ENCODE measurements around the gene SCN5A.

The SCN5A gene

GRCh38 chr3:38582316-38582715, 67.2 kb downstream of the SCN5A start:
- no peak overlapping the region for H3K27ac ChIP-seq (ENCODE audit: low read depth, low read length)
- H3K4me1 ChIP-seq (ENCODE audit: control insufficient read depth, low read depth, low read length): no peaks in the 10 kb centered on the region
- no peak overlapping the region for H4K5ac ChIP-seq (ENCODE audit: low read length)
- no peak overlapping the region for H2BK15ac ChIP-seq (replicated peaks; ENCODE audit: low read depth)
- no CpG with 5 or more reads among the region's 6 CpGs for WGBS (ENCODE audit: extremely low coverage, insufficient coverage, low lambda C conversion rate)
- no peak overlapping the region for H3K4ac ChIP-seq (ENCODE audit: low read depth, low read length)
- H3K79me2 ChIP-seq (ENCODE audit: control insufficient read depth, insufficient read depth, low read length): no peaks in the 10 kb centered on the region
- no peak overlapping the region for H3K4me3 ChIP-seq (ENCODE audit: low read length)
- H3K4me2 ChIP-seq (ENCODE audit: low read length): no peak overlapping the region
- H2AK5ac ChIP-seq (ENCODE audit: low read length): no peak overlapping the region
- no peaks in the 10 kb centered on the region for H3K79me1 ChIP-seq (ENCODE audit: low read length)
- H3K36me3 ChIP-seq (ENCODE audit: control insufficient read depth, insufficient read depth, low read length): no peaks in the 10 kb centered on the region
- H3K56ac ChIP-seq (ENCODE audit: low read length): no peak overlapping the region
- no peaks in the 10 kb centered on the region for H3K27me3 ChIP-seq (ENCODE audit: insufficient read depth, low read length, poor library complexity)
- H2BK5ac ChIP-seq (ENCODE audit: low read length): no peak overlapping the region
- no peak overlapping the region for H2BK120ac ChIP-seq (ENCODE audit: low read depth, low read length)
- no peak for DNase-seq
- no peak overlapping the region for H4K8ac ChIP-seq (ENCODE audit: low read depth, low read length)
- H3K18ac ChIP-seq (ENCODE audit: low read length): no peak overlapping the region
- H3K9ac ChIP-seq (ENCODE audit: low read length): no peak overlapping the region
- no peak overlapping the region for H3K23ac ChIP-seq (ENCODE audit: low read length)

- no peak overlapping the region for H4K8ac ChIP-seq (ENCODE audit: low read depth, low read length)
- H3K79me2 ChIP-seq (ENCODE audit: control insufficient read depth, insufficient read depth, low read length): no peaks in the 10 kb centered on the region
- H3K27ac ChIP-seq (ENCODE audit: low read depth, low read length): no peak overlapping the region
- no peak overlapping the region for H2BK120ac ChIP-seq (ENCODE audit: low read depth, low read length)
- H2BK5ac ChIP-seq (ENCODE audit: low read length): no peak overlapping the region
- no peaks in the 10 kb centered on the region for H3K79me1 ChIP-seq (ENCODE audit: low read length)
- no peak for DNase-seq
- H3K27me3 ChIP-seq (ENCODE audit: insufficient read depth, low read length, poor library complexity): no peaks in the 10 kb centered on the region
- H3K36me3 ChIP-seq (ENCODE audit: control insufficient read depth, insufficient read depth, low read length): no peaks in the 10 kb centered on the region
- H3K23ac ChIP-seq (ENCODE audit: low read length): no peak overlapping the region
- no peak overlapping the region for H3K4ac ChIP-seq (ENCODE audit: low read depth, low read length)
- H3K4me3 ChIP-seq (ENCODE audit: low read length): no peak overlapping the region
- no peak overlapping the region for H2BK15ac ChIP-seq (replicated peaks; ENCODE audit: low read depth)
- WGBS (ENCODE audit: extremely low coverage, insufficient coverage, low lambda C conversion rate): no CpG with 5 or more reads among the region's 2 CpGs
- no peak overlapping the region for H4K5ac ChIP-seq (ENCODE audit: low read length)
- H3K56ac ChIP-seq (ENCODE audit: low read length): no peak overlapping the region
- no peak overlapping the region for H3K4me2 ChIP-seq (ENCODE audit: low read length)
- no peak overlapping the region for H3K9ac ChIP-seq (ENCODE audit: low read length)
- no peak overlapping the region for H3K18ac ChIP-seq (ENCODE audit: low read length)
- no peak overlapping the region for H2AK5ac ChIP-seq (ENCODE audit: low read length)
- H3K4me1 ChIP-seq (ENCODE audit: control insufficient read depth, low read depth, low read length): no peaks in the 10 kb centered on the region
These were observed 67.7 kb downstream of the SCN5A start for GRCh38 chr3:38581774-38582173.

DNA sequence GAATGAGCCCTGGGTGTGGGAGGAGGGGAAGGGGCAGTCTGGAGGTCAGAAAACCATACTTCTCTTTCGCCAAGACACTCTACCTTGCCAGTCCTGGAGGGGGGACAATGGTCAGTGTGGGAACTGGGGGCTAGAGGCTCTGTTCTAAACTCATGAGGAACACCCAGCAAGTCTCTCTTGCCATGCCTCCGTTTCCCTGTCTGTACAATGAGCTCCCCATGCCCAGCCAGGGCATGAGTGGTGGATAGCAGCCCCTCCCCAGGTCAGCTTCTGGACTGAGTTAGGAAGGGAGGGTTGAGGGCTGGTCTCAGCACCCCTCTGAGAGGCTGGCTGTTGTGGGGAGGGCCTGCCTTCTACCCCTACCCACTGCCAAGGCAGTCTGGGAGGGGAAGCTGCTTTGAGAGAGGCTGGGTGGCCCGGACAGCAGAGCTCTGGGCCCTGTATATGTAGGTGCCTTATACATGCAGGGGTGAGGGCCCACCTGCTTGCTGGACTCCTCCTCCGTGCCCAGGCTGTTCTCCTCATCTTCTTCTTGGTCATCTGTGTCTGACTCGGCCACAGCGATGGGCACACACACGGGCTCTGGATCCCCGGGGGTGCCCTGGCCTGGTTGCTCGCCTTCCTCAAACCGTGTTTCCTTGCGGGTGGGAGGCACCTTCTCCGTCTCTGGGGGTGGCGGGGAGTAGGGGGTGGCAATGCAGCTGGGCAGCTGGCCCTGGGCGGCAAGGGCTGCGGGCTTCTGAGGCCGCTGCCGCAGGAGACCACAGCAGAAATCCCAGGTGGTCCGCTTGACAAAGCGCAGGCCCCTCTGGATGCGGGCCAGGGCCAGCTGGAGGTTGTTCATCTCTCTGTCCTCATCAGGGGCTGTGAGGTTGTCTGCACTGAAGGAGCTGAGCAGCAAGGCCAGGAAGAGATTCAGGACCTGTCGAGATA, 68.8 kb downstream of the SCN5A start:
- no CpG with 5 or more reads among the region's 21 CpGs for WGBS (ENCODE audit: extremely low coverage, insufficient coverage, low lambda C conversion rate)
- H3K79me2 ChIP-seq (ENCODE audit: control insufficient read depth, insufficient read depth, low read length): no peaks in the 10 kb centered on the region
- H3K4ac ChIP-seq (ENCODE audit: low read depth, low read length): no peak overlapping the region
- H3K9ac ChIP-seq (ENCODE audit: low read length): no peak overlapping the region
- H3K18ac ChIP-seq (ENCODE audit: low read length): no peak overlapping the region
- no peak overlapping the region for H2BK15ac ChIP-seq (replicated peaks; ENCODE audit: low read depth)
- no peak overlapping the region for H3K27ac ChIP-seq (ENCODE audit: low read depth, low read length)
- no peak overlapping the region for H4K8ac ChIP-seq (ENCODE audit: low read depth, low read length)
- H3K4me2 ChIP-seq (ENCODE audit: low read length): no peak overlapping the region
- H4K5ac ChIP-seq (ENCODE audit: low read length): no peak overlapping the region
- H3K79me1 ChIP-seq (ENCODE audit: low read length): no peaks in the 10 kb centered on the region
- H3K23ac ChIP-seq (ENCODE audit: low read length): no peak overlapping the region
- H3K36me3 ChIP-seq (ENCODE audit: control insufficient read depth, insufficient read depth, low read length): no peaks in the 10 kb centered on the region
- H2BK120ac ChIP-seq (ENCODE audit: low read depth, low read length): no peak overlapping the region
- no peak overlapping the region for H3K4me3 ChIP-seq (ENCODE audit: low read length)
- no peaks in the 10 kb centered on the region for H3K4me1 ChIP-seq (ENCODE audit: control insufficient read depth, low read depth, low read length)
- H2BK5ac ChIP-seq (ENCODE audit: low read length): no peak overlapping the region
- no peak for DNase-seq
- H2AK5ac ChIP-seq (ENCODE audit: low read length): no peak overlapping the region
- H3K56ac ChIP-seq (ENCODE audit: low read length): no peak overlapping the region
- H3K27me3 ChIP-seq (ENCODE audit: insufficient read depth, low read length, poor library complexity): no peaks in the 10 kb centered on the region

GRCh38 chr3:38579551-38580449, 69.7 kb downstream of the SCN5A start:
- no peak overlapping the region for H3K27ac ChIP-seq (ENCODE audit: low read depth, low read length)
- no CpG with 5 or more reads among the region's 14 CpGs for WGBS (ENCODE audit: extremely low coverage, insufficient coverage, low lambda C conversion rate)
- peak; percentile 76 for DNase-seq

GRCh38 chr3:38579141-38579540, 70.3 kb downstream of the SCN5A start:
- H3K27me3 ChIP-seq (ENCODE audit: insufficient read depth, low read length, poor library complexity): no peaks in the 10 kb centered on the region
- no peak overlapping the region for H4K5ac ChIP-seq (ENCODE audit: low read length)
- DNase-seq: peak; percentile 71
- H3K23ac ChIP-seq (ENCODE audit: low read length): no peak overlapping the region
- no peaks in the 10 kb centered on the region for H3K36me3 ChIP-seq (ENCODE audit: control insufficient read depth, insufficient read depth, low read length)
- H3K27ac ChIP-seq (ENCODE audit: low read depth, low read length): no peak overlapping the region
- no peak overlapping the region for H3K4me3 ChIP-seq (ENCODE audit: low read length)
- H2AK5ac ChIP-seq (ENCODE audit: low read length): no peak overlapping the region
- H3K18ac ChIP-seq (ENCODE audit: low read length): no peak overlapping the region
- no peak overlapping the region for H2BK15ac ChIP-seq (replicated peaks; ENCODE audit: low read depth)
- no peak overlapping the region for H3K4me2 ChIP-seq (ENCODE audit: low read length)
- WGBS (ENCODE audit: extremely low coverage, insufficient coverage, low lambda C conversion rate): no CpG with 5 or more reads among the region's 12 CpGs
- H3K9ac ChIP-seq (ENCODE audit: low read length): no peak overlapping the region
- no peak overlapping the region for H2BK5ac ChIP-seq (ENCODE audit: low read length)
- no peak overlapping the region for H3K4ac ChIP-seq (ENCODE audit: low read depth, low read length)
- H3K79me2 ChIP-seq (ENCODE audit: control insufficient read depth, insufficient read depth, low read length): no peaks in the 10 kb centered on the region
- H3K56ac ChIP-seq (ENCODE audit: low read length): no peak overlapping the region
- no peaks in the 10 kb centered on the region for H3K4me1 ChIP-seq (ENCODE audit: control insufficient read depth, low read depth, low read length)
- no peak overlapping the region for H4K8ac ChIP-seq (ENCODE audit: low read depth, low read length)
- H2BK120ac ChIP-seq (ENCODE audit: low read depth, low read length): no peak overlapping the region
- no peaks in the 10 kb centered on the region for H3K79me1 ChIP-seq (ENCODE audit: low read length)

More at GRCh38 chr3:38579551-38580449, 69.7 kb downstream of the SCN5A start:
- no peak overlapping the region for H3K18ac ChIP-seq (ENCODE audit: low read length)
- H2BK5ac ChIP-seq (ENCODE audit: low read length): no peak overlapping the region
- no peak overlapping the region for H3K56ac ChIP-seq (ENCODE audit: low read length)
- H3K79me1 ChIP-seq (ENCODE audit: low read length): no peaks in the 10 kb centered on the region
- H3K79me2 ChIP-seq (ENCODE audit: control insufficient read depth, insufficient read depth, low read length): no peaks in the 10 kb centered on the region
- H3K4me3 ChIP-seq (ENCODE audit: low read length): no peak overlapping the region
- H3K4me2 ChIP-seq (ENCODE audit: low read length): no peak overlapping the region
- H2AK5ac ChIP-seq (ENCODE audit: low read length): no peak overlapping the region
- no peaks in the 10 kb centered on the region for H3K36me3 ChIP-seq (ENCODE audit: control insufficient read depth, insufficient read depth, low read length)
- no peaks in the 10 kb centered on the region for H3K4me1 ChIP-seq (ENCODE audit: control insufficient read depth, low read depth, low read length)
- no peak overlapping the region for H2BK120ac ChIP-seq (ENCODE audit: low read depth, low read length)
- no peak overlapping the region for H3K9ac ChIP-seq (ENCODE audit: low read length)
- no peak overlapping the region for H4K5ac ChIP-seq (ENCODE audit: low read length)
- no peak overlapping the region for H3K23ac ChIP-seq (ENCODE audit: low read length)
- H2BK15ac ChIP-seq (replicated peaks; ENCODE audit: low read depth): no peak overlapping the region
- no peak overlapping the region for H4K8ac ChIP-seq (ENCODE audit: low read depth, low read length)
- H3K4ac ChIP-seq (ENCODE audit: low read depth, low read length): no peak overlapping the region
- H3K27me3 ChIP-seq (ENCODE audit: insufficient read depth, low read length, poor library complexity): no peaks in the 10 kb centered on the region
